Measurements from ENCODE around the gene ZAR1.

DNA sequence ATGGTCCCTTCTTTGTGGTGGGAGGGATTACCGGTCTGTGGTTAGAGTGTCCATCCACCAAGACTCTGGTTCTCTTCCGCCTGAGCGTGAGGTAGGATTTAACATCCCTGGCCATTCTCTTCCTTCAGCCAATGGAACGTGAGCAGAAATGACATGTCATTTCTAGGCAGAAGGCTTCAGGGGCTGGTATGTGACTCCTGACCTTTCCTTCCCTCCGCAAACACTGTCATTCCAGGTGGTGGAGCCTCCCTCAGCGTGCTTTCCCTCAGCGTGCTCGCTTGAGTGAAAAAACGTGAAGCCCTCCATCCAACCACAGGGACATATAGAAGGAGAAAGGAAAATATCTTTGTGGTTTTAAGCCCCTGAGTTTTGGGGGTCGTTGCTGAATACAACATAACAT lies 40.9 kb upstream of the ZAR1 start:
- TF ChIP-seq CTCF (IDR thresholded peaks at IDR 0.05; ENCODE audit: insufficient read depth, low read depth, low read length): no peak
- no peak for TF ChIP-seq EZH2 (IDR thresholded peaks at IDR 0.05; ENCODE audit: insufficient read depth, low read length)

All from astrocyte (in vitro differentiated cells and primary cell).